ENCODE results near the gene CLIC1. TPM values are rescaled to one million over a fixed set of nuclear protein-coding genes. Genes with fewer than 3 reads are reported as not detected.
A peak's percentile ranks its signal among the peaks of the same experiment; 100 is the strongest.

The CLIC1 gene
- total and polyA plus RNA-seq, 3 donors from 2014 or later: 35.4 to 130 (median 93.5) TPM

GRCh38 chr6:31730631-31731086 is 5.7 kb downstream of the CLIC1 start:
- WGBS, 2 donors: 74 to 76% methylated on average over 11 of the region's 11 CpGs
- intact Hi-C loops (cut with DNase I; ENCODE audit: low total_unique reads): no loop called here
- TF ChIP-seq POLR2A (IDR thresholded peaks at IDR 0.05) (no peak), CTCF (IDR thresholded peaks at IDR 0.05) (no peak)
- DNase-seq: no peak
- Histone ChIP-seq H3K4me1 (peaks cover 14% of the 10 kb centered on the region), H3K4me3 (peak overlapping the region in 1 of 2 donors; percentile 85), H3K36me3 (ENCODE audit: low read depth, missing control alignments) (no peaks in the 10 kb centered on the region), H3K27me3 (no peaks in the 10 kb centered on the region), H3K27ac (peak overlapping the region; percentile 94 to 96), H3K9me3 (no peaks in the 10 kb centered on the region)

- no peaks in the 10 kb centered on the region for H3K36me3 ChIP-seq (ENCODE audit: low read depth, missing control alignments)
- WGBS, 2 donors: 2 to 4% methylated on average over 15 to 40 of the region's 46 CpGs
- peak overlapping the region; percentile 94 to 96 for H3K27ac ChIP-seq
- DNase-seq: peak; percentile 94
- TF ChIP-seq POLR2A (IDR thresholded peaks at IDR 0.05): peak; percentile 61
- TF ChIP-seq CTCF (IDR thresholded peaks at IDR 0.05): no peak
- no peaks in the 10 kb centered on the region for H3K9me3 ChIP-seq
- peaks cover 14% of the 10 kb centered on the region for H3K4me1 ChIP-seq
- H3K27me3 ChIP-seq: no peaks in the 10 kb centered on the region
- intact Hi-C loops (cut with DNase I; ENCODE audit: low total_unique reads): no loop called here
- peak overlapping the region; percentile 66 to 85 for H3K4me3 ChIP-seq
Observed at GRCh38 chr6:31729979-31730630, 6.2 kb downstream of the CLIC1 start.

- no peaks in the 10 kb centered on the region for H3K27me3 ChIP-seq
- H3K27ac ChIP-seq: peak overlapping the region; percentile 94 to 96
- 0 to 1% methylated on average over 28 of the region's 29 CpGs for WGBS, 2 donors
- no peaks in the 10 kb centered on the region for H3K36me3 ChIP-seq (ENCODE audit: low read depth, missing control alignments)
- peaks cover 10% of the 10 kb centered on the region for H3K4me1 ChIP-seq
- no peak for TF ChIP-seq POLR2A (IDR thresholded peaks at IDR 0.05)
- TF ChIP-seq CTCF (IDR thresholded peaks at IDR 0.05): peak; percentile 2 to 72 (median 51)
- H3K9me3 ChIP-seq: no peaks in the 10 kb centered on the region
- peak overlapping the region; percentile 66 to 85 for H3K4me3 ChIP-seq
- DNase-seq: peak; percentile 93
- intact Hi-C loops (cut with DNase I; ENCODE audit: low total_unique reads): no loop called here
Observed at GRCh38 chr6:31729515-31729978, 6.8 kb downstream of the CLIC1 start.

GRCh38 chr6:31728767-31729514 is 7.4 kb downstream of the CLIC1 start, which contains the start of gene DDAH2:
TSS of gene DDAH2 (minus strand) at chr6:31729299. CDS start at chr6:31729161, 138 bp downstream.
- Histone ChIP-seq H3K9me3 (no peaks in the 10 kb centered on the region), H3K4me3 (peak within 1 kb of the TSS; percentile 66 to 85), H3K27ac (peak within 1 kb of the TSS; percentile 94 to 96), H3K27me3 (no peaks in the 10 kb centered on the region), H3K4me1 (peaks cover 6% of the 10 kb centered on the region), H3K36me3 (ENCODE audit: low read depth, missing control alignments) (no peaks in the 10 kb centered on the region)
- DNase-seq: no peak
- intact Hi-C loops (cut with DNase I; ENCODE audit: low total_unique reads): no loop called here
- TF ChIP-seq CTCF (IDR thresholded peaks at IDR 0.05) (peak in 1 of 3 experiments; percentile 53), POLR2A (IDR thresholded peaks at IDR 0.05) (no peak)
- 10 to 13% methylated on average over 33 to 36 of the region's 36 CpGs for WGBS, 2 donors

Data from testis (tissue), 3 donors.